NT2/D1 (cell line): Measurements from ENCODE around the gene MLC1.

Experiments used
- DNase-seq: peaks from one replicate; pipeline ENCODE4 v3.0.0-alpha.2; 2011; ENCODE audit warnings: low read depth, low spot score
- H3K27me3 ChIP-seq: 2 replicates; pipeline ENCODE4 v1.6.0; 2011; ENCODE audit warnings: mild to moderate bottlenecking; ENCODE audit not compliant: insufficient read length, insufficient read depth
- H3K36me3 ChIP-seq: 2 replicates; pipeline ENCODE4 v1.6.1; 2011; ENCODE audit warnings: mild to moderate bottlenecking, low read length, mixed read lengths; ENCODE audit not compliant: insufficient read depth, insufficient read length
- H3K4me1 ChIP-seq: 2 replicates; pipeline ENCODE4 v1.5.1; 2011; ENCODE audit not compliant: insufficient read depth, insufficient read length
- H3K4me3 ChIP-seq: 2 replicates; pipeline ENCODE4 v1.5.1; 2011; ENCODE audit warnings: low read depth; ENCODE audit not compliant: insufficient read length
- H3K9ac ChIP-seq: 2 replicates; pipeline ENCODE4 v1.6.0; 2011; ENCODE audit warnings: low read depth; ENCODE audit not compliant: insufficient read length
- H3K9me3 ChIP-seq: 2 replicates; pipeline ENCODE4 v1.5.1; 2011; ENCODE audit warnings: mild to moderate bottlenecking, low read length; ENCODE audit not compliant: insufficient read depth
- SUZ12 ChIP-seq: IDR thresholded peaks from 2 replicates; pipeline ENCODE4 v1.6.1; 2011; ENCODE audit not compliant: insufficient read length, insufficient read depth; ENCODE audit errors: extremely low read depth
- YY1 ChIP-seq: IDR thresholded peaks from 2 replicates; pipeline ENCODE4 v1.6.1; 2011; ENCODE audit not compliant: insufficient read length, insufficient read depth
- ZNF274 ChIP-seq: IDR thresholded peaks from 2 replicates; pipeline ENCODE4 v1.6.1; 2011; ENCODE audit warnings: mild to moderate bottlenecking, low read depth, low read length

MLC1 gene

DNA sequence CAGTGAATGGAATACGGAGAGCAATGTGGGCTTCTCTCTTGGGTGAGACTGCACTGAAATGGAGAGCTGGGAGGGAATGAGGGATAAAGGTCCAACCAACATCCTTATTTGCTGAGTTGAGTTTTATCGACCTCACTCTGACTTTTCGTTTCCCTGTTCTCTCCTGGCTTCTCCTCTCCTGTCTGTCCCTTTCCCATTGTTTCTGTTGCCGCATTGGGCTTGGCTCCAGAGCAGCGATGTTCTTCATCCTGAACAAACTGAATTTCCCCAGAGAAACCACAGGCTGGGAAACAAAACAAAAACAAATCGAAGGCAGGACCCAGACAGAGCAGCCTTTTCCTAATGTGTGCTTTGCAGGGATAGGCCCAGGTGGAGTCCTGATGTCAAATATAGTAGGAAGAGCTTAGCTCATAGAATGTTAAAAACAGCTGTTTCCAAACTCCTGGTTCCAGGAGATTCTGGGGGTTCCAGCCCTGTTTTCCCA, 34.6 kb upstream of the MLC1 start:
- Histone ChIP-seq H3K9ac (no peak overlapping the region), H3K9me3 (peaks cover 16% of the 10 kb centered on the region; the same call in 1 of the 2 replicates), H3K4me1 (peaks cover 2% of the 10 kb centered on the region), H3K27me3 (no peaks in the 10 kb centered on the region), H3K36me3 (no peaks in the 10 kb centered on the region), H3K4me3 (no peak overlapping the region)
- DNase-seq = no peak
- TF ChIP-seq SUZ12 (no peak), ZNF274 (no peak)

DNA sequence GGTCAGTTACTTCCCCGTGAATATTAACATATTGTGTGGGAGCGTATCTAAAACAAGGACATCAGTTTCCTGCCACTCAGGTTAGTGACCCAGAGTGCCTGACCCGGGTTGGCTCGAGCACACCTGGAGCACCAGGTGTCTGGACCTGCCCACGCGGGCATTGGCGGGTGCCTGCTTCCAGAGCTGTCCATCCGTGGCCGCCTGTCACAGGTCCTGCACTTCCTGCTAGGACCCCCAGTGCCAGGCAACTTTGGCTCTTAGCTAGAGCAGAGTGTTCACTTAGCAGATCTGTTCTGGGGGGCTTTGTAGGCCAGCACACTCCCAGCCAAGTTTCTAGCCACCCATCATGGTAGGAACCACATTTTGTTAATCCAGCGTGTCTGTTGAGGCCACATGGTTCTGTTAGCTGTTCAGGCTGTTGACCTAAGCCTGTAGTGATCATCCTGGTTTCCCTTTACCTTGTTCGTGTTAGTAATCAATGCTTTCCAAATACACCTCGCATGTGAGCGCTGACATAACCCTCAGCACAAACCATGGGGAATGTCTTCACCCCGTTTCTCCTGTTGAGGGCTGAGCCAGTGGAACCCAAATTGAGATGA, 34.0 kb upstream of the MLC1 start:
- TF ChIP-seq SUZ12 = no peak
- H3K36me3 ChIP-seq = no peaks in the 10 kb centered on the region
- no peak overlapping the region for H3K9ac ChIP-seq
- DNase-seq = no peak
- H3K9me3 ChIP-seq = peaks cover 16% of the 10 kb centered on the region; the same call in 1 of the 2 replicates
- H3K27me3 ChIP-seq = no peaks in the 10 kb centered on the region
- H3K4me1 ChIP-seq = peaks cover 6% of the 10 kb centered on the region
- H3K4me3 ChIP-seq = no peak overlapping the region

- Histone ChIP-seq H3K36me3 (no peaks in the 10 kb centered on the region), H3K4me3 (no peak overlapping the region), H3K4me1 (peaks cover 6% of the 10 kb centered on the region), H3K9me3 (peaks cover 13% of the 10 kb centered on the region; the same call in 1 of the 2 replicates), H3K9ac (no peak overlapping the region), H3K27me3 (no peaks in the 10 kb centered on the region)
- no peak for DNase-seq
- TF ChIP-seq SUZ12 = no peak
Measured at GRCh38 chr22:50118557-50119168, 33.4 kb upstream of the MLC1 start.

GRCh38 chr22:50118129-50118528, 32.9 kb upstream of the MLC1 start:
- Histone ChIP-seq H3K9ac (no peak overlapping the region), H3K9me3 (peaks cover 8% of the 10 kb centered on the region; the same call in 1 of the 2 replicates), H3K4me1 (peaks cover 6% of the 10 kb centered on the region), H3K36me3 (no peaks in the 10 kb centered on the region), H3K27me3 (no peaks in the 10 kb centered on the region), H3K4me3 (no peak overlapping the region)
- no peak for DNase-seq
- TF ChIP-seq YY1 (no peak), ZNF274 (no peak), SUZ12 (no peak)

GRCh38 chr22:50117168-50117762, 32.0 kb upstream of the MLC1 start:
- TF ChIP-seq YY1 = no peak
- no peak for TF ChIP-seq SUZ12
- no peak for TF ChIP-seq ZNF274
- Histone ChIP-seq H3K9ac (no peak overlapping the region), H3K9me3 (no peaks in the 10 kb centered on the region), H3K36me3 (no peaks in the 10 kb centered on the region), H3K4me3 (no peak overlapping the region), H3K27me3 (no peaks in the 10 kb centered on the region), H3K4me1 (peaks cover 6% of the 10 kb centered on the region)
- no peak for DNase-seq

- H3K36me3 ChIP-seq = no peaks in the 10 kb centered on the region
- H3K27me3 ChIP-seq = no peaks in the 10 kb centered on the region
- no peak for TF ChIP-seq YY1
- no peak overlapping the region for H3K9ac ChIP-seq
- no peak for DNase-seq
- peaks cover 9% of the 10 kb centered on the region for H3K4me1 ChIP-seq
- H3K4me3 ChIP-seq = no peak overlapping the region
- H3K9me3 ChIP-seq = no peaks in the 10 kb centered on the region
Measured at GRCh38 chr22:50115693-50116092, 30.5 kb upstream of the MLC1 start.

DNA sequence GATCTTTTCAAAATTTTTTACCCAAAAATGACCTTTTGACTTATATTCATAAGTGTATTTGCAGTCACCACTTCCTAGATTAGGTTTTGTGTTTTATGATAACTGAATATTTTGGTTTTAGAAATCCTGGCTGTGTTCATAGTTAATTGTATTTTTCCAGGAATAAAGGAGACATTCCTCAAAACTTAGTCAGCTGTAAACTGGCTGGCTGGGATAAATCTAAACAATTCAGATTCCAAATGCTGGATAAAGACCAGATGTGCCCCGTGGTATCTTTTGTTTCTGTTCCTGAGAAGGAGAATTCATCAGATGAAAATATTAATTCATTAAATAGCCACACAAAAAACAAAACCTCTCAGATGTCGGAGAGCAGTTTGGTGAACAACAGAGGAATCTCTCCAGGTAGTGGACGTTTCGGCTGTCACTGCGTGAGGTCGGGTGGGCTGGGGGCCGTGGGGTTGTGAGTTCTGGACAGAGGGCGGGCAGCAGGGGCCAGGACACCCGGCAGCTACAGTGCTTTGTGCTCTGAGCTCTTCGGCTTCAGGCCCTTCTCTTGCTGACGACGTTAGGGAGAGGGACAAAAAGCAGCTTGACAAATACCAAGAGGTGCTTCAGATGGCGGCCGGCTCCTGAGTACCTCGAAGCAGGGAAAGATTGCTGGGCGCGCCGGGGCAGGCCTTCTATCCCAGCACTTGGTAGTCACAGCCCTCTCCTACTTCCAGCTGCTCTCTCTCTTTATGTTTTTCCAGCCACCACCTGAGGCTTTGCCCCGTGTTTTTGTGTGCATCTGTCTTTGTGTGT, 29.2 kb upstream of the MLC1 start:
- H3K9me3 ChIP-seq = no peaks in the 10 kb centered on the region
- H3K4me3 ChIP-seq = no peak overlapping the region
- TF ChIP-seq ZNF274 (no peak), YY1 (no peak), SUZ12 (no peak)
- H3K9ac ChIP-seq = no peak overlapping the region
- peaks cover 9% of the 10 kb centered on the region for H3K4me1 ChIP-seq
- no peak for DNase-seq
- H3K36me3 ChIP-seq = no peaks in the 10 kb centered on the region
- H3K27me3 ChIP-seq = no peaks in the 10 kb centered on the region
